Smooth muscle cell (in vitro differentiated cells): ENCODE measurements around the gene WEE1. TPM values are rescaled to one million over a fixed set of nuclear protein-coding genes. Genes with fewer than 3 reads are reported as not detected.
"Not testable (repeated sequence)": the region's sequence is repeated elsewhere in the genome, so short reads cannot be mapped to it uniquely, and the experiment has no call there.

Experiments used
- DNase-seq: peaks from one replicate; lab custom pipeline; 2025; ENCODE audit not compliant: unreplicated experiment; lab: John Stamatoyannopoulos, UW
- H2AFZ ChIP-seq: fragments of 200-600 bp; sonication (generic); 2 replicates; pipeline ENCODE4 v1.6.0; 2016; ENCODE audit warnings: antibody characterized with exemption, low read depth, mild to moderate bottlenecking
- H3F3A ChIP-seq: fragments of 200-600 bp; sonication (generic); 2 replicates; pipeline ENCODE4 v1.6.0; 2017; ENCODE audit warnings: antibody characterized with exemption, low read depth
- H3K27ac ChIP-seq: fragments of 200-600 bp; sonication (generic); 2 replicates; pipeline ENCODE4 v1.5.1; 2016; ENCODE audit warnings: low read depth, mild to moderate bottlenecking
- H3K27me3 ChIP-seq: fragments of 200-600 bp; sonication (generic); 2 replicates; pipeline ENCODE4 v1.6.1; 2016; ENCODE audit warnings: low read depth, mild to moderate bottlenecking
- H3K36me3 ChIP-seq: fragments of 200-600 bp; sonication (generic); 2 replicates; pipeline ENCODE4 v1.5.1; 2016; ENCODE audit warnings: low read depth
- H3K4me1 ChIP-seq: fragments of 200-600 bp; sonication (generic); 2 replicates; pipeline ENCODE4 v1.5.1; 2016; ENCODE audit warnings: low read depth
- H3K4me2 ChIP-seq: fragments of 200-600 bp; sonication (generic); 2 replicates; pipeline ENCODE4 v1.6.0; 2016; ENCODE audit warnings: mild to moderate bottlenecking
- H3K4me3 ChIP-seq: fragments of 200-600 bp; sonication (generic); 2 replicates; pipeline ENCODE4 v1.5.1; 2016; ENCODE audit warnings: mild to moderate bottlenecking
- H3K79me2 ChIP-seq: fragments of 200-600 bp; sonication (generic); 2 replicates; pipeline ENCODE4 v1.6.0; 2016; ENCODE audit warnings: low read depth, mild to moderate bottlenecking
- H3K9ac ChIP-seq: fragments of 200-600 bp; sonication (generic); 2 replicates; pipeline ENCODE4 v1.6.0; 2016; ENCODE audit warnings: low read depth
- H3K9me3 ChIP-seq: fragments of 200-600 bp; sonication (generic); replicated peaks from 2 replicates; pipeline ENCODE4 v1.5.1; 2016; ENCODE audit warnings: low read depth
- H4K20me1 ChIP-seq: fragments of 200-600 bp; sonication (generic); 2 replicates; pipeline ENCODE4 v1.6.0; 2016; ENCODE audit warnings: low read depth
- CTCF ChIP-seq: fragments of 200-600 bp; sonication (generic); IDR thresholded peaks from 2 replicates; pipeline ENCODE4 v1.5.1; 2017; ENCODE audit warnings: borderline replicate concordance, mild to moderate bottlenecking, antibody characterized with exemption; ENCODE audit not compliant: insufficient read depth, poor library complexity, severe bottlenecking
- WGBS: methylation state at CpG from one replicate; pipeline ENCODE4 v1.1.7; 2016; ENCODE audit warnings: low lambda C conversion rate; 5-methylcytosine and 5-hydroxymethylcytosine counted together
- polyA plus RNA-seq: library from polyadenylated mRNA; unstranded; fragments of >200 nt; fragmentation: Nextera tagmentation; extraction: Ambion mirVana; gene quantifications from 2 replicates; pipeline ENCODE4 v1.2.1, GENCODE V29; 2016
- total RNA-seq: library from RNA; depleted of rRNA; stranded (reverse); fragments of >200 nt; gene quantifications from 2 replicates; pipeline ENCODE4 v1.2.3, GENCODE V29; 2014

Gene WEE1
- total and polyA plus RNA-seq, 2 experiments from 2014 or later: 20.8 to 53.3 TPM

GRCh38 chr11:9601037-9601875 lies 27.8 kb downstream of the WEE1 start:
- Histone ChIP-seq H3F3A (no peaks in the 10 kb centered on the region), H3K27ac (peak overlapping the region; percentile 84), H3K27me3 (no peaks in the 10 kb centered on the region), H4K20me1 (no peaks in the 10 kb centered on the region), H3K79me2 (no peaks in the 10 kb centered on the region), H3K9me3 (no peaks in the 10 kb centered on the region), H3K4me3 (no peak overlapping the region), H3K36me3 (no peaks in the 10 kb centered on the region), H2AFZ (peak overlapping the region; percentile 70), H3K4me2 (peak overlapping the region; percentile 43), H3K4me1 (no peaks in the 10 kb centered on the region), H3K9ac (peak overlapping the region; percentile 57)
- WGBS: 49% methylated on average over 6 of the region's 7 CpGs
- DNase-seq: no peak
- TF ChIP-seq CTCF: no peak

DNA sequence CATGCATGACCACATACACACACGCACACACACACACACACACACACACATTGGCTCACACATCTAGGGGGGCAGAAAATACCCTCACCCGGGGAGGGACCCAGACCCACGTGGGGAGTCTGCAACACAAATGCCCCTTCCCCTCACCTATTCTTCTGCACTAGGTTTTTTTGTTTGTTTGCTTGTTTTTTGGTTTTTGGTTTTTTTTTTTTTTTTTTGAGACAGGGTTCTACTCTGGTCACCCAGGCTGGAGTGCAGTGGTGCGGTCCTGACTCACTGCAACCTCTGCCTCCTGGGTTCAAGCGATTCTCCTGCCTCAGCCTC lies 28.4 kb downstream of the WEE1 start:
- Histone ChIP-seq H3K36me3 (no peaks in the 10 kb centered on the region), H3K4me3 (no peak overlapping the region), H3K9ac (no peak overlapping the region), H3K9me3 (no peaks in the 10 kb centered on the region), H3K27me3 (no peaks in the 10 kb centered on the region), H3F3A (no peaks in the 10 kb centered on the region), H2AFZ (no peak overlapping the region), H4K20me1 (no peaks in the 10 kb centered on the region), H3K4me2 (no peak overlapping the region), H3K79me2 (no peaks in the 10 kb centered on the region), H3K27ac (peak overlapping the region; percentile 84), H3K4me1 (no peaks in the 10 kb centered on the region)
- 81% methylated on average over 5 of the region's 5 CpGs for WGBS
- no peak for TF ChIP-seq CTCF
- DNase-seq: no peak

- H3K79me2 ChIP-seq, H3F3A ChIP-seq, H3K27me3 ChIP-seq, H3K4me3 ChIP-seq, H3K4me1 ChIP-seq, H4K20me1 ChIP-seq, H3K9ac ChIP-seq, H3K4me2 ChIP-seq, H2AFZ ChIP-seq, H3K9me3 ChIP-seq, H3K27ac ChIP-seq, H3K36me3 ChIP-seq, DNase-seq: not testable (repeated sequence)
- 96% methylated on average over 14 of the region's 14 CpGs for WGBS
Measured at GRCh38 chr11:9603214-9603613, 29.7 kb downstream of the WEE1 start.

- no peaks in the 10 kb centered on the region for H3K36me3 ChIP-seq
- DNase-seq: no peak
- no peaks in the 10 kb centered on the region for H3K9me3 ChIP-seq
- H2AFZ ChIP-seq: no peak overlapping the region
- H3K4me3 ChIP-seq: no peak overlapping the region
- no peaks in the 10 kb centered on the region for H3K79me2 ChIP-seq
- no peak for TF ChIP-seq CTCF
- H3K4me2 ChIP-seq: no peak overlapping the region
- no peak overlapping the region for H3K9ac ChIP-seq
- H3K4me1 ChIP-seq: no peaks in the 10 kb centered on the region
- WGBS: 41% methylated on average over 6 of the region's 6 CpGs
- no peaks in the 10 kb centered on the region for H4K20me1 ChIP-seq
- H3K27me3 ChIP-seq: no peaks in the 10 kb centered on the region
- H3F3A ChIP-seq: no peaks in the 10 kb centered on the region
- no peak overlapping the region for H3K27ac ChIP-seq
Measured at GRCh38 chr11:9604134-9604533, 30.7 kb downstream of the WEE1 start.
